HG03135 (cell line): ENCODE measurements around the gene DHX8.
"Not testable (repeated sequence)": the region's sequence is repeated elsewhere in the genome, so short reads cannot be mapped to it uniquely, and the experiment has no call there.

Experiments
- ATAC-seq: cut with Tn5 transposase; IDR thresholded peaks from one replicate; pipeline ENCODE4 v1.9.1; 2021; ENCODE audit warnings: mild to moderate bottlenecking, moderate library complexity; ENCODE audit not compliant: unreplicated experiment

DHX8 gene

GRCh38 chr17:43483674-43484551, at the start of gene DHX8:
DHX8 (plus strand) TSS chr17:43483975; CDS start chr17:43484038, 63 bp downstream.
- ATAC-seq = peak; percentile 96

- ATAC-seq = no peak
Observed at GRCh38 chr17:43434902-43435319, 48.9 kb upstream of the DHX8 start.

GRCh38 chr17:43437756-43438155, 46.0 kb upstream of the DHX8 start:
- no peak for ATAC-seq

- no peak for ATAC-seq
Observed at GRCh38 chr17:43438626-43439025, 45.1 kb upstream of the DHX8 start.

GRCh38 chr17:43439041-43439440, 44.7 kb upstream of the DHX8 start:
- ATAC-seq = no peak

- ATAC-seq = no peak
Observed at GRCh38 chr17:43442711-43443110, 41.1 kb upstream of the DHX8 start.

- no peak for ATAC-seq
Observed at GRCh38 chr17:43443381-43443780, 40.4 kb upstream of the DHX8 start.

GRCh38 chr17:43444223-43445008, 39.4 kb upstream of the DHX8 start:
- ATAC-seq = no peak

- no peak for ATAC-seq
Observed at GRCh38 chr17:43445009-43445589, 38.7 kb upstream of the DHX8 start.

- ATAC-seq = no peak
Observed at GRCh38 chr17:43446773-43447172, 37.0 kb upstream of the DHX8 start.

GRCh38 chr17:43448720-43449469, 34.9 kb upstream of the DHX8 start:
- no peak for ATAC-seq

GRCh38 chr17:43449470-43450248, 34.1 kb upstream of the DHX8 start:
- no peak for ATAC-seq

GRCh38 chr17:43450791-43451190, 33.0 kb upstream of the DHX8 start:
- ATAC-seq = not testable (repeated sequence)

- ATAC-seq = not testable (repeated sequence)
Observed at GRCh38 chr17:43451741-43452140, 32.0 kb upstream of the DHX8 start.

GRCh38 chr17:43453331-43453812, 30.4 kb upstream of the DHX8 start:
- no peak for ATAC-seq

- ATAC-seq = no peak
Observed at GRCh38 chr17:43454868-43455267, 28.9 kb upstream of the DHX8 start.

GRCh38 chr17:43456029-43456428, 27.7 kb upstream of the DHX8 start:
- ATAC-seq = no peak

GRCh38 chr17:43456661-43457361, 27.0 kb upstream of the DHX8 start:
- ATAC-seq = no peak

GRCh38 chr17:43457362-43457692, 26.4 kb upstream of the DHX8 start:
- ATAC-seq = no peak
